Hepatocyte (in vitro differentiated cells): ENCODE measurements around the gene C9orf43. TPM values are rescaled to one million over a fixed set of nuclear protein-coding genes. Genes with fewer than 3 reads are reported as not detected.

Source experiments
- DNase-seq: peaks from one replicate; pipeline ENCODE4 v3.0.0-alpha.2; 2016; ENCODE audit warnings: low spot score
- H2AFZ ChIP-seq: fragments of 200-600 bp; sonication (generic); 2 replicates; pipeline ENCODE4 v1.6.0; 2016; ENCODE audit warnings: antibody characterized with exemption, mild to moderate bottlenecking
- H3K27ac ChIP-seq: fragments of 200-600 bp; sonication (generic); 2 replicates; pipeline ENCODE4 v1.5.1; 2016; ENCODE audit warnings: mild to moderate bottlenecking
- H3K27me3 ChIP-seq: fragments of 200-600 bp; sonication (generic); 2 replicates; pipeline ENCODE4 v1.6.1; 2016
- H3K36me3 ChIP-seq: fragments of 200-600 bp; sonication (generic); replicated peaks from 2 replicates; pipeline ENCODE4 v1.5.1; 2016; ENCODE audit warnings: low read depth; ENCODE audit not compliant: insufficient read depth
- H3K4me1 ChIP-seq: fragments of 200-600 bp; sonication (generic); 2 replicates; pipeline ENCODE4 v1.5.1; 2016; ENCODE audit warnings: mild to moderate bottlenecking, moderate library complexity; ENCODE audit not compliant: insufficient read depth
- H3K4me2 ChIP-seq: fragments of 200-600 bp; sonication (generic); 2 replicates; pipeline ENCODE4 v1.6.0; 2016
- H3K4me3 ChIP-seq: fragments of 200-600 bp; sonication (generic); 2 replicates; pipeline ENCODE4 v1.5.1; 2016; ENCODE audit warnings: mild to moderate bottlenecking
- H3K79me2 ChIP-seq: fragments of 200-600 bp; sonication (generic); 2 replicates; pipeline ENCODE4 v1.6.0; 2017; ENCODE audit warnings: mild to moderate bottlenecking
- H3K9me2 ChIP-seq: fragments of 200-600 bp; sonication (generic); replicated peaks from 2 replicates; pipeline ENCODE4 v1.6.0; 2017; ENCODE audit warnings: mild to moderate bottlenecking; ENCODE audit not compliant: insufficient read depth
- H3K9me3 ChIP-seq: fragments of 200-600 bp; sonication (generic); 2 replicates; pipeline ENCODE4 v1.5.1; 2016; ENCODE audit warnings: low read depth, mild to moderate bottlenecking
- H4K20me1 ChIP-seq: fragments of 200-600 bp; sonication (generic); 2 replicates; pipeline ENCODE4 v1.6.0; 2016; ENCODE audit warnings: mild to moderate bottlenecking; ENCODE audit not compliant: insufficient read depth, poor library complexity, severe bottlenecking
- CTCF ChIP-seq: fragments of 200-600 bp; sonication (generic); IDR thresholded peaks from 2 replicates; pipeline ENCODE4 v1.5.1; 2016; ENCODE audit warnings: antibody characterized with exemption, mild to moderate bottlenecking; ENCODE audit not compliant: poor library complexity
- EZH2 ChIP-seq: fragments of 200-600 bp; sonication (generic); IDR thresholded peaks from 2 replicates; pipeline ENCODE4 v1.6.1; 2016; ENCODE audit warnings: antibody characterized with exemption, mild to moderate bottlenecking, borderline replicate concordance
- EZH2phosphoT487 ChIP-seq: fragments of 200-600 bp; sonication (generic); IDR thresholded peaks from one replicate; pipeline ENCODE4 v1.6.1; 2018; ENCODE audit warnings: antibody characterized with exemption, mild to moderate bottlenecking, low read depth, moderate library complexity; ENCODE audit not compliant: unreplicated experiment, severe bottlenecking
- WGBS: methylation state at CpG from one replicate; pipeline ENCODE4 v1.1.6; 2016; ENCODE audit warnings: low lambda C conversion rate; ENCODE audit errors: missing lambda C conversion rate; 5-methylcytosine and 5-hydroxymethylcytosine counted together
- polyA plus RNA-seq: library from polyadenylated mRNA; unstranded; fragments of >200 nt; fragmentation: Nextera tagmentation; extraction: Ambion mirVana; gene quantifications from 2 replicates; pipeline ENCODE4 v1.2.1, GENCODE V29; 2016
- total RNA-seq: library from RNA; depleted of rRNA; stranded (reverse); fragments of >200 nt; gene quantifications from 2 replicates; pipeline ENCODE4 v1.2.3, GENCODE V29; 2014

Gene C9orf43
- total and polyA plus RNA-seq, 2 experiments from 2014 or later = 0.53 to 0.69 TPM

DNA sequence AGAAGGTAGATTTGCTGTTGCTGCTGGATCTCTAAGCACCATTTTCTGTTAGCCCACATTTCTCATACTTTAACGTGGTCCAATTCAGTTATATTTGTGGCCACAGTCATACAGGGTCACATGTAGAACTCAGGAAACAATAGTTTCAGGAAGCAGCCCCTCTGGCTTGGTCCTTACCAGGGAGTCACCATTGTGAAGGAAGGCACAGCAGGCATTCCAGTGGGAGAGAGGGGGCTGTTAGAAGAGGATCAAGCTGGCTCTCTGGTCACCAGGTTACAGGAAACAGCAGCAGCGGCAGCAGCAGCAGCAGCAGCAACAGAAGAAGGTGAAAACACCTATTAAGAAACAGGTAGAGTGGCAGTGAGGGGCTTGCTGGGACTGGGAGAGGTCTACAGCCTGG is 14.5 kb downstream of the C9orf43 start:
- Histone ChIP-seq H3K4me1 (no peaks in the 10 kb centered on the region), H4K20me1 (no peaks in the 10 kb centered on the region), H3K79me2 (no peaks in the 10 kb centered on the region), H2AFZ (no peak overlapping the region), H3K9me3 (no peaks in the 10 kb centered on the region), H3K36me3 (no peaks in the 10 kb centered on the region), H3K4me2 (no peak overlapping the region), H3K27ac (no peak overlapping the region), H3K4me3 (no peak overlapping the region), H3K9me2 (no peaks in the 10 kb centered on the region), H3K27me3 (no peaks in the 10 kb centered on the region)
- WGBS = 62% methylated on average over 2 of the region's 2 CpGs
- no peak for TF ChIP-seq EZH2phosphoT487
- no peak for TF ChIP-seq EZH2
- no peak for TF ChIP-seq CTCF
- no peak for DNase-seq

DNA sequence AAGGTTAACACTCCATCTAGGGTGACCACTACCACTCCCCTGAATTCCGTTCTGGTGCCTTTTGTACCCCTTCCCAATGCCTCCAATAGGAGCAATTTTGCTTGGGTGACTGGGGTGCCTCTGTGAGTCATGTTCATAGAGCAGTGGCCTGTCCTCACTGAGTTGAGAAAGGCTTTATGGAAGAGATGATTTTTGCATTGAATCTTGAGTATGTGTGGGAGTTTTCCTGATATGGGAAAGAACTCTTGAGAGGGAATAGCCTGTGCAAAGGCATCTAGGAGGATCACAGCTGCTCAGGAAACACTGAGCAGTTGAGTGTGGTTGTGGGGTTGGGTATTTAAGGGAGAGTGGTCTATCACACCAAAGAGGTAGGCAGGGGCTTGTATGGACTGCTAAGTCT is 16.2 kb downstream of the C9orf43 start:
- H3K9me2 ChIP-seq = no peaks in the 10 kb centered on the region
- H3K9me3 ChIP-seq = no peaks in the 10 kb centered on the region
- TF ChIP-seq EZH2 (no peak), CTCF (no peak), EZH2phosphoT487 (no peak)
- 83% methylated on average over 1 of the region's 1 CpG for WGBS
- H3K27ac ChIP-seq = no peak overlapping the region
- no peak for DNase-seq
- H3K4me1 ChIP-seq = no peaks in the 10 kb centered on the region
- H3K36me3 ChIP-seq = no peaks in the 10 kb centered on the region
- H3K4me2 ChIP-seq = no peak overlapping the region
- no peaks in the 10 kb centered on the region for H4K20me1 ChIP-seq
- no peak overlapping the region for H2AFZ ChIP-seq
- H3K4me3 ChIP-seq = no peak overlapping the region
- H3K27me3 ChIP-seq = no peaks in the 10 kb centered on the region
- H3K79me2 ChIP-seq = no peaks in the 10 kb centered on the region

- DNase-seq = no peak
- Histone ChIP-seq H4K20me1 (no peaks in the 10 kb centered on the region), H3K79me2 (no peaks in the 10 kb centered on the region), H3K36me3 (no peaks in the 10 kb centered on the region), H3K4me2 (no peak overlapping the region), H3K9me3 (no peaks in the 10 kb centered on the region), H3K27ac (no peak overlapping the region), H2AFZ (no peak overlapping the region), H3K4me1 (no peaks in the 10 kb centered on the region), H3K9me2 (no peaks in the 10 kb centered on the region), H3K27me3 (no peaks in the 10 kb centered on the region), H3K4me3 (no peak overlapping the region)
- WGBS = 86% methylated on average over 2 of the region's 2 CpGs
- no peak for TF ChIP-seq EZH2phosphoT487
These were observed 17.1 kb downstream of the C9orf43 start for GRCh38 chr9:113427629-113428028.

- H3K27ac ChIP-seq = no peak overlapping the region
- H3K4me1 ChIP-seq = no peaks in the 10 kb centered on the region
- no peak overlapping the region for H2AFZ ChIP-seq
- H3K9me3 ChIP-seq = no peaks in the 10 kb centered on the region
- TF ChIP-seq EZH2phosphoT487 (no peak), EZH2 (no peak), CTCF (no peak)
- H3K4me3 ChIP-seq = no peak overlapping the region
- H4K20me1 ChIP-seq = no peaks in the 10 kb centered on the region
- H3K9me2 ChIP-seq = no peaks in the 10 kb centered on the region
- no peaks in the 10 kb centered on the region for H3K27me3 ChIP-seq
- H3K79me2 ChIP-seq = no peaks in the 10 kb centered on the region
- no peak for DNase-seq
- WGBS = 96% methylated on average over 1 of the region's 1 CpG
- no peaks in the 10 kb centered on the region for H3K36me3 ChIP-seq
- no peak overlapping the region for H3K4me2 ChIP-seq
These were observed 17.6 kb downstream of the C9orf43 start for GRCh38 chr9:113428062-113428615.
